HepG2 (cell line): ENCODE results near the gene CALY. TPM values are rescaled to one million over a fixed set of nuclear protein-coding genes. Genes with fewer than 3 reads are reported as not detected.

Experiments
- ATF3 ChIP-seq: sonication (generic); formaldehyde crosslinking; IDR thresholded peaks from 2 replicates; pipeline ENCODE4 v1.4.0; 2020; ENCODE audit warnings: missing genetic modification reagents
- GATAD1 ChIP-seq: IDR thresholded peaks from 2 replicates; pipeline ENCODE4 v1.6.1; 2016; ENCODE audit warnings: missing genetic modification reagents, missing compliant biosample characterization
- GLI4 ChIP-seq: sonication (generic); formaldehyde crosslinking; IDR thresholded peaks from 2 replicates; pipeline ENCODE4 v1.5.1; 2020; ENCODE audit warnings: missing genetic modification reagents, mild to moderate bottlenecking, moderate library complexity, borderline replicate concordance
- GTF2F1 ChIP-seq: fragments of 150-350 bp; IDR thresholded peaks from 2 replicates; pipeline ENCODE4 v1.6.1; 2014; ENCODE audit warnings: low read length
- KDM6A ChIP-seq: IDR thresholded peaks from 2 replicates; pipeline ENCODE4 v1.6.1; 2016; ENCODE audit warnings: low read depth
- KLF11 ChIP-seq: IDR thresholded peaks from 2 replicates; pipeline ENCODE4 v1.6.1; 2016; ENCODE audit warnings: missing compliant biosample characterization
- REST ChIP-seq, 2 experiments: IDR thresholded peaks; 2 replicates each; pipeline ENCODE4 v1.6.1; 2011 to 2012; ENCODE audit warnings: low read length in 2 of 2, borderline replicate concordance in 1 of 2, low read depth in 1 of 2, mild to moderate bottlenecking in 1 of 2, moderate library complexity in 1 of 2
- ZNF232 ChIP-seq: sonication (generic); formaldehyde crosslinking; IDR thresholded peaks from 2 replicates; pipeline ENCODE4 v1.4.0; 2020; ENCODE audit warnings: missing genetic modification reagents, borderline replicate concordance
- ZNF407 ChIP-seq: sonication (generic); formaldehyde crosslinking; IDR thresholded peaks from one replicate; pipeline ENCODE4 v1.5.1; 2020; ENCODE audit warnings: mild to moderate bottlenecking, missing genetic modification reagents; ENCODE audit errors: not compliant biosample characterization
- ZNF552 ChIP-seq: sonication (generic); formaldehyde crosslinking; IDR thresholded peaks from 2 replicates; pipeline ENCODE4 v1.9.0; 2022; ENCODE audit warnings: missing genetic modification reagents, mild to moderate bottlenecking, borderline replicate concordance
- ZNF607 ChIP-seq: sonication (generic); formaldehyde crosslinking; IDR thresholded peaks from 2 replicates; pipeline ENCODE4 v1.5.1; 2020; ENCODE audit warnings: missing genetic modification reagents, mild to moderate bottlenecking, borderline replicate concordance
- ZNF737 ChIP-seq: sonication (generic); formaldehyde crosslinking; IDR thresholded peaks from 2 replicates; pipeline ENCODE4 v1.5.0; 2020; ENCODE audit warnings: missing genetic modification reagents, mild to moderate bottlenecking, borderline replicate concordance
- polyA plus RNA-seq, 8 experiments: library from polyadenylated mRNA; depleted of rRNA in 3 of 8; stranded (reverse) in 7 of 8; unstranded in 1 of 8; fragments of >200 nt; fragmentation: Illumina TruSeq in 4 of 8; extraction: Trizol in 4 of 8; gene quantifications; 2 replicates each; pipeline versions ENCODE4 v1.2.1 to v1.2.3, GENCODE V29; 2011 to 2016; ENCODE audit warnings: low read depth in 4 of 8, missing spikeins in 1 of 8, mixed read lengths in 1 of 8; ENCODE audit not compliant: insufficient read depth in 1 of 8
- total RNA-seq, 5 experiments: library from RNA; depleted of rRNA; stranded (reverse); fragments of >200 nt; fragmentation: Illumina TruSeq; extraction: Trizol; gene quantifications; 2 replicates each; pipeline ENCODE4 v1.2.3, GENCODE V29; 2016; ENCODE audit warnings: low read depth in 1 of 5

The CALY gene
- total and polyA plus RNA-seq, 2 of the 13 experiments (the other 11 are each of a cell fraction or from before 2014, with no cell fraction given): 0.08 TPM; not detected in 1

- TF ChIP-seq ZNF407 (CRISPR knock-in tag) (peak; percentile 20), KLF11 (CRISPR knock-in tag) (no peak), ZNF607 (peak; percentile 55; the same call in 1 of the 2 replicates), KDM6A (CRISPR knock-in tag) (no peak), GLI4 (CRISPR knock-in tag) (peak; percentile 61; the same call in 1 of the 2 replicates), REST (IDR thresholded peaks at IDR 0.05; ENCODE audit: borderline replicate concordance in 1 of 2, low read depth in 1 of 2, low read length in 2 of 2) (0 out of 4 replicates have a peak, but pooled peaks of 1 of the 2 experiments have one; percentile 2), ZNF737 (no peak), GTF2F1 (no peak), ZNF232 (no peak), GATAD1 (CRISPR knock-in tag) (no peak), ZNF552 (CRISPR knock-in tag) (no peak), ATF3 (no peak)
Measured at GRCh38 chr10:133357285-133358161, 20.8 kb upstream of the CALY start, which contains the start of gene FUOM (continued).
